Parathyroid adenoma (tissue), 2 donors: Measurements from ENCODE around the gene CAPZA1.

Source experiments
- H2AFZ ChIP-seq: fragments of 300-600 bp; sonication (generic); one replicate; pipeline ENCODE4 v1.7.0; 2017; ENCODE audit warnings: antibody characterized with exemption, mild to moderate bottlenecking
- H3K27ac ChIP-seq: fragments of 300-600 bp; sonication (generic); one replicate; pipeline ENCODE4 v1.7.0; 2017
- H3K27me3 ChIP-seq: fragments of 300-600 bp; sonication (generic); one replicate; pipeline ENCODE4 v1.7.0; 2017; ENCODE audit warnings: low read length; ENCODE audit not compliant: control insufficient read depth, insufficient read depth
- H3K36me3 ChIP-seq: fragments of 300-600 bp; sonication (generic); one replicate; pipeline ENCODE4 v1.7.0; 2017; ENCODE audit warnings: low read length; ENCODE audit not compliant: control insufficient read depth, insufficient read depth
- H3K4me1 ChIP-seq: fragments of 300-600 bp; sonication (generic); one replicate; pipeline ENCODE4 v1.7.0; 2017; ENCODE audit warnings: control low read depth
- H3K4me2 ChIP-seq: fragments of 300-600 bp; sonication (generic); one replicate; pipeline ENCODE4 v1.7.0; 2017; ENCODE audit warnings: low read length
- H3K4me3 ChIP-seq: fragments of 300-600 bp; sonication (generic); one replicate; pipeline ENCODE4 v1.7.0; 2017; ENCODE audit warnings: low read depth, low read length
- H3K79me2 ChIP-seq: fragments of 300-600 bp; sonication (generic); one replicate; pipeline ENCODE4 v1.7.0; 2017; ENCODE audit warnings: control low read depth
- H3K9ac ChIP-seq: fragments of 300-600 bp; sonication (generic); one replicate; pipeline ENCODE4 v1.7.0; 2017; ENCODE audit warnings: mild to moderate bottlenecking
- H3K9me3 ChIP-seq: fragments of 300-600 bp; sonication (generic); one replicate; pipeline ENCODE4 v1.7.0; 2017; ENCODE audit warnings: low read length; ENCODE audit not compliant: control insufficient read depth
- CTCF ChIP-seq: fragments of 300-600 bp; sonication (generic); IDR thresholded peaks from one replicate; pipeline ENCODE4 v1.7.0; 2017; ENCODE audit warnings: antibody characterized with exemption, mild to moderate bottlenecking
- donor health status: primary hyperparathyroidism.

Gene CAPZA1

GRCh38 chr1:112581586-112582192 lies 37.9 kb upstream of the CAPZA1 start:
- Histone ChIP-seq H3K4me2 (no peak overlapping the region), H3K79me2 (no peaks in the 10 kb centered on the region), H3K9me3 (no peaks in the 10 kb centered on the region), H3K36me3 (no peaks in the 10 kb centered on the region), H3K27me3 (no peaks in the 10 kb centered on the region), H2AFZ (no peak overlapping the region), H3K4me1 (no peaks in the 10 kb centered on the region), H3K9ac (no peak overlapping the region), H3K4me3 (no peak overlapping the region), H3K27ac (no peak overlapping the region)
- TF ChIP-seq CTCF, result no peak

DNA sequence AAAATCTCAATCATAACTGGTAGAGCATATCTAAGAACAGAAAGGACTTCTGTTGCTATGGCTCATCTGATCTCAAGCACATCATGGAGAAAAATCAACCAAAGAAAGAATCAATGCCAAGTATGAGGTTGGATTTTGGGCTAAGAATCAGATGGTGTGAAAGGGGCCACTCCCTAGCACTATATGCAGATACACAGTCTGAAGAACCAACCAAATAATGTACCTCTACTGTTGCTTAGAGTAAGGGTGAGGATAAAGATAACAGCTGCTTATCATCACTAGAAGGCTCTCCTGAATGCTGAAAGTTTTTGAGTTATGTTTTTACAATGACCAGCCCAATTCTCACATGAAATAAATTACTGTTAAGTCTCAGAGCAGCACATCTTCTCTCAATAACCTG lies 36.3 kb upstream of the CAPZA1 start:
- H3K27ac ChIP-seq, result no peak overlapping the region
- H3K4me1 ChIP-seq, result no peaks in the 10 kb centered on the region
- H3K36me3 ChIP-seq, result no peaks in the 10 kb centered on the region
- H3K27me3 ChIP-seq, result no peaks in the 10 kb centered on the region
- no peak overlapping the region for H3K4me3 ChIP-seq
- H3K4me2 ChIP-seq, result no peak overlapping the region
- H3K79me2 ChIP-seq, result no peaks in the 10 kb centered on the region
- TF ChIP-seq CTCF, result no peak
- H3K9ac ChIP-seq, result no peak overlapping the region
- no peak overlapping the region for H2AFZ ChIP-seq
- H3K9me3 ChIP-seq, result no peaks in the 10 kb centered on the region

GRCh38 chr1:112589766-112590165 lies 29.9 kb upstream of the CAPZA1 start:
- no peak for TF ChIP-seq CTCF
- H3K79me2 ChIP-seq, result no peaks in the 10 kb centered on the region
- no peak overlapping the region for H3K9ac ChIP-seq
- H3K4me1 ChIP-seq, result no peaks in the 10 kb centered on the region
- H3K9me3 ChIP-seq, result no peaks in the 10 kb centered on the region
- no peak overlapping the region for H3K4me3 ChIP-seq
- no peak overlapping the region for H2AFZ ChIP-seq
- no peak overlapping the region for H3K27ac ChIP-seq
- no peaks in the 10 kb centered on the region for H3K36me3 ChIP-seq
- no peak overlapping the region for H3K4me2 ChIP-seq
- H3K27me3 ChIP-seq, result no peaks in the 10 kb centered on the region

GRCh38 chr1:112594208-112594876 lies 25.3 kb upstream of the CAPZA1 start:
- Histone ChIP-seq H3K9ac (no peak overlapping the region), H2AFZ (no peak overlapping the region), H3K4me2 (no peak overlapping the region), H3K27ac (no peak overlapping the region), H3K36me3 (no peaks in the 10 kb centered on the region), H3K4me1 (no peaks in the 10 kb centered on the region), H3K4me3 (no peak overlapping the region), H3K79me2 (no peaks in the 10 kb centered on the region), H3K9me3 (no peaks in the 10 kb centered on the region), H3K27me3 (no peaks in the 10 kb centered on the region)
- no peak for TF ChIP-seq CTCF

DNA sequence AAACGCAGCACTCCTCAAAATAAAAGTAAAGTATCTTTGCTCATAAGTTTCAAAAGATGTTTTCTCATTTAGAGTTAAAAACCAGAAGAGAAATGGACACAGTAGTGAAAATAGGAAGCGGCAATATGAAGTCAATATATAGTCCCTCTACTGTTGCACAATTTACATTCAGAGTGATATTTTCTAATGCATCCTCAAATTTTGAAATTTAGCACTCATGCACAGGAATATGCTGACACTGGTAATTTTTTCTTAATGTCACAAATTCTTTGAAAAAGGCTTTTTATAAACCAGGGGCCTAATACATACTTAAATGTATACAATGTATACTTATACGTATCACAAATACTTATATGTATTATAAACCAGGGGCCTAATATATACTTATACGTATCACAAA lies 20.2 kb upstream of the CAPZA1 start:
- Histone ChIP-seq H3K36me3 (no peaks in the 10 kb centered on the region), H3K4me2 (no peak overlapping the region)
- no peak for TF ChIP-seq CTCF

More for the DNA sequence above, 20.2 kb upstream of the CAPZA1 start:
- Histone ChIP-seq H3K9ac (no peak overlapping the region), H3K4me1 (no peaks in the 10 kb centered on the region), H3K27me3 (no peaks in the 10 kb centered on the region), H3K27ac (no peak overlapping the region), H3K9me3 (no peaks in the 10 kb centered on the region), H3K4me3 (no peak overlapping the region), H3K79me2 (no peaks in the 10 kb centered on the region), H2AFZ (no peak overlapping the region)
